GM21360 (cell line): Measurements from ENCODE around the gene FURIN.
"Not testable (repeated sequence)": the region's sequence is repeated elsewhere in the genome, so short reads cannot be mapped to it uniquely, and the experiment has no call there.

Experiments
- ATAC-seq: cut with Tn5 transposase; IDR thresholded peaks from one replicate; pipeline ENCODE4 v1.9.1; 2021; ENCODE audit warnings: mild to moderate bottlenecking, moderate library complexity; ENCODE audit not compliant: unreplicated experiment

FURIN gene

GRCh38 chr15:90869601-90870353 is 1.4 kb downstream of the FURIN start:
- no peak for ATAC-seq

- no peak for ATAC-seq
Observed at GRCh38 chr15:90870354-90871138, 2.2 kb downstream of the FURIN start.

- ATAC-seq, result no peak
Observed at GRCh38 chr15:90871139-90871715, 2.8 kb downstream of the FURIN start.

- no peak for ATAC-seq
Observed at GRCh38 chr15:90871716-90872485, 3.5 kb downstream of the FURIN start.

GRCh38 chr15:90872486-90873184 is 4.2 kb downstream of the FURIN start:
- no peak for ATAC-seq

GRCh38 chr15:90873488-90873997 is 5.2 kb downstream of the FURIN start:
- no peak for ATAC-seq

- ATAC-seq, result no peak
Observed at GRCh38 chr15:90873998-90874605, 5.7 kb downstream of the FURIN start.

- ATAC-seq, result not testable (repeated sequence)
Observed at GRCh38 chr15:90874986-90875385, 6.6 kb downstream of the FURIN start.

- ATAC-seq, result no peak
Observed at GRCh38 chr15:90875549-90875981, 7.2 kb downstream of the FURIN start.

- no peak for ATAC-seq
Observed at GRCh38 chr15:90876046-90876445, 7.7 kb downstream of the FURIN start.

GRCh38 chr15:90876512-90877170 is 8.3 kb downstream of the FURIN start:
- no peak for ATAC-seq

GRCh38 chr15:90877315-90877714 is 8.9 kb downstream of the FURIN start:
- ATAC-seq, result no peak

- ATAC-seq, result no peak
Observed at GRCh38 chr15:90877996-90878395, 9.6 kb downstream of the FURIN start.

- no peak for ATAC-seq
Observed at GRCh38 chr15:90878660-90879059, 10.3 kb downstream of the FURIN start.

- ATAC-seq, result no peak
Observed at GRCh38 chr15:90879730-90880366, 11.5 kb downstream of the FURIN start.

- ATAC-seq, result no peak
Observed at GRCh38 chr15:90880381-90881145, 12.2 kb downstream of the FURIN start.

- ATAC-seq, result no peak
Observed at GRCh38 chr15:90881181-90881977, 13.0 kb downstream of the FURIN start.
